HG02852 (cell line): Measurements from ENCODE around the gene PIK3R3.

Source experiments
- ATAC-seq: cut with Tn5 transposase; IDR thresholded peaks from one replicate; pipeline ENCODE4 v1.9.1; 2021; ENCODE audit warnings: mild to moderate bottlenecking, moderate library complexity; ENCODE audit not compliant: unreplicated experiment

PIK3R3 gene

DNA sequence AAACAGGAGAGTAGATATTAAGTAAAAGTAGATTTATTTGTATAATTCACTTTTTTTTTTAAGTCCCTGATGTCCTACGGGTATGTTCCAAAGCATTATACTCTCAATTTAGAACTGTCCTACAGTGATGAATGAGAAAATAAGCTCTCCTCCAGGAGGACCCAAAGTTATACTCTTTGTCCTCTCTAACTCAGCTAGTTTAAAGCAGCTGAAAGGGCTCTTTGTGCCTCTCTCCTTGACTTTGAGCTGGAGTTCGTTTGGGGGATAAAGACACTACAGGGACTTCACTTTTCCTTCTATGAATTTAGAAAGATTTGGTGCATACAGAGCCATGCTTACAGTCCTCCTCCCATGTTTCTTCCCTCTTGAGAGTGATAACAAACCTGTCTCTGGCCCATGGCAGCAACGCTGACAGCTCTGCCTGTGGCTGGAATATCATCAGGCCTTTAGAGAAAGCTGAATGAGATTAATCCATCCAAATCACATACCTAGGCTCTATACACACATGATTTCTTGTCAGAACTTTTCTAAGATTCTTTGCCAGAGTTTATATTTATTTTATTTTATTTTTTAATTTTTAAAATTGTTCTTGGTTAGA, 134.3 kb downstream of the PIK3R3 start:
- ATAC-seq: no peak

DNA sequence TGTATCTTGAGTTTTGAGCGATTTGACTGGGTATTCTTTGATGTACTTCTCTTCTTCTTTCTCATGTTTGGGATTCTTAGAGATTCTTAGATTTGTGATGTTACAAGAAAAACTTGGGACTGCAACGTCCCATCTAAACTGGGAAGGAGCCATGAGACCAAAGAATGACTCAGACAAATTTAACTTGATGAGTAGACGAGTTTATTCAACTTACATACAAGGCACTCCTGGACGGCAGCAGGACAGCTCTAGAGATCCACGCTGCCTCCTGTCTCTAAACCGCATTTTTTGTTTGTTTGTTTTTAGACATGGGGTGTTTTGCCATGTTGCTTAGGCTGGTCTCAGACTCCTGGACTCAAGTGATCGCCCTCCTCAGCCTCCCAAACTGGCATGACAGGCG, 137.1 kb downstream of the PIK3R3 start:
- no peak for ATAC-seq

DNA sequence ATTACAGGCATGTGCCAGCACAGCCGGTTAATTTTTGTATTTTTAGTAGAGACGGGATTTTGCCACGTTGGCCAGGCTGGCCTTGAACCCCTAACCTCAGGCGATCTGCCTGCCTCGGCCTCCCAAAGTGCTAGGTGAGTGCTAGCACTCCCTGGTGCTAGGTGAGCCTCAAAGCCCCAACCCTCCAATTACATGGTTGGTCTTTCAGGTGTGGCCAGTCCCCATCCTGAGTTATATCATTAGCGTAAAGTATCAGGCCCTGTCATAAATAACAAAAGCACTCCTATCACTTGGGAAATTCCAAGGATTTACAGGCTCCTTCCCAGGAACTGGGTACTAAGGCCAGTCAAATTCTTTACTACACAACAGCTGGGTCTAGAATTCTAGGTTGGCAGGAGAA, 138.0 kb downstream of the PIK3R3 start:
- no peak for ATAC-seq
